Measurements from ENCODE around the gene OR52W1. TPM values are rescaled to one million over a fixed set of nuclear protein-coding genes. Genes with fewer than 3 reads are reported as not detected.

The OR52W1 gene
- total RNA-seq, 1 donor from 2014 or later = not detected

- H3K4me3 ChIP-seq = no peak overlapping the region
- TF ChIP-seq, protein P1, sequence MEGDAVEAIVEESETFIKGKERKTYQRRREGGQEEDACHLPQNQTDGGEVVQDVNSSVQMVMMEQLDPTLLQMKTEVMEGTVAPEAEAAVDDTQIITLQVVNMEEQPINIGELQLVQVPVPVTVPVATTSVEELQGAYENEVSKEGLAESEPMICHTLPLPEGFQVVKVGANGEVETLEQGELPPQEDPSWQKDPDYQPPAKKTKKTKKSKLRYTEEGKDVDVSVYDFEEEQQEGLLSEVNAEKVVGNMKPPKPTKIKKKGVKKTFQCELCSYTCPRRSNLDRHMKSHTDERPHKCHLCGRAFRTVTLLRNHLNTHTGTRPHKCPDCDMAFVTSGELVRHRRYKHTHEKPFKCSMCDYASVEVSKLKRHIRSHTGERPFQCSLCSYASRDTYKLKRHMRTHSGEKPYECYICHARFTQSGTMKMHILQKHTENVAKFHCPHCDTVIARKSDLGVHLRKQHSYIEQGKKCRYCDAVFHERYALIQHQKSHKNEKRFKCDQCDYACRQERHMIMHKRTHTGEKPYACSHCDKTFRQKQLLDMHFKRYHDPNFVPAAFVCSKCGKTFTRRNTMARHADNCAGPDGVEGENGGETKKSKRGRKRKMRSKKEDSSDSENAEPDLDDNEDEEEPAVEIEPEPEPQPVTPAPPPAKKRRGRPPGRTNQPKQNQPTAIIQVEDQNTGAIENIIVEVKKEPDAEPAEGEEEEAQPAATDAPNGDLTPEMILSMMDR (IDR thresholded peaks at IDR 0.05) = no peak
- H3K4me1 ChIP-seq = no peaks in the 10 kb centered on the region
- H3K27me3 ChIP-seq = no peaks in the 10 kb centered on the region
- no peak for DNase-seq (ENCODE audit: low spot score in 2 of 2)
- H3K27ac ChIP-seq = no peak overlapping the region
- intact Hi-C loops (cut with DNase I) = no loop called here
- H3K36me3 ChIP-seq = peaks cover 76 to 94% of the 10 kb centered on the region in 2 donors
- H3K9me3 ChIP-seq = no peaks in the 10 kb centered on the region
Observed at GRCh38 chr11:6217722-6218121, 18.7 kb downstream of the OR52W1 start.

- peaks cover 79 to 96% of the 10 kb centered on the region in 2 donors for H3K36me3 ChIP-seq
- no peak for DNase-seq (ENCODE audit: low spot score in 2 of 2)
Observed at GRCh38 chr11:6219359-6219758, 20.3 kb downstream of the OR52W1 start.

GRCh38 chr11:6223854-6224253 is 24.8 kb downstream of the OR52W1 start:
- H3K27ac ChIP-seq = no peak overlapping the region
- H3K9me3 ChIP-seq = no peaks in the 10 kb centered on the region
- H3K36me3 ChIP-seq = peaks cover 50 to 53% of the 10 kb centered on the region in 2 donors
- no peak for DNase-seq (ENCODE audit: low spot score in 2 of 2)
- H3K27me3 ChIP-seq = no peaks in the 10 kb centered on the region
- H3K4me3 ChIP-seq = no peak overlapping the region
- intact Hi-C loops (cut with DNase I) = no loop called here
- TF ChIP-seq, protein P1 (IDR thresholded peaks at IDR 0.05) = no peak
- peaks cover 0 to 2% of the 10 kb centered on the region in 2 donors for H3K4me1 ChIP-seq

More at GRCh38 chr11:6219359-6219758, 20.3 kb downstream of the OR52W1 start:
- no peaks in the 10 kb centered on the region for H3K27me3 ChIP-seq
- TF ChIP-seq, protein P1 (IDR thresholded peaks at IDR 0.05) = no peak
- H3K9me3 ChIP-seq = no peaks in the 10 kb centered on the region
- H3K27ac ChIP-seq = no peak overlapping the region
- H3K4me3 ChIP-seq = no peak overlapping the region
- no peaks in the 10 kb centered on the region for H3K4me1 ChIP-seq
- intact Hi-C loops (cut with DNase I) = no loop called here

DNA sequence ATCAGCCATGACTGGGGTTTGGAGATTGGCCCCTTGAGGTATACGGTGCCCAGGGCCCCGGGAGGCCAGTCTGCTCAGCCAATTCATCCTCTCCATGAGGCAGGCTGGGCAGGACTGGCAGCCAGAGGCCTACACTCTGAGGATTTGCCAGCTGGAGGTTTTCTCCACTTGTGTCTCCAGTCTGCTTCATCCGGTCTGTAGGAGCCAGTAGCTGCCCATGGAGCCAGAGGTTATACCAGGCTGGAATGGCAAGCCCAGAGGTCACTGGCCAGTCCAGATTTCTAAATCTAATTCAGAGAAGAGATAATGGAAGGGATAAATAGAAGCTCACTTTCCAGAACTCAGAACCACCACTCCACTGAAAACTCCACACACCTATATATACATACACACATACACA is 25.4 kb downstream of the OR52W1 start:
- intact Hi-C loops (cut with DNase I) = no loop called here
- Histone ChIP-seq H3K27me3 (no peaks in the 10 kb centered on the region), H3K4me1 (peaks cover 0 to 2% of the 10 kb centered on the region in 2 donors), H3K27ac (no peak overlapping the region), H3K4me3 (no peak overlapping the region), H3K36me3 (peaks cover 45 to 48% of the 10 kb centered on the region in 2 donors), H3K9me3 (no peaks in the 10 kb centered on the region)
- DNase-seq (ENCODE audit: low spot score in 2 of 2) = no peak
- TF ChIP-seq, protein P1 (IDR thresholded peaks at IDR 0.05) = no peak

- Histone ChIP-seq H3K4me1 (peaks cover 0 to 2% of the 10 kb centered on the region in 2 donors), H3K36me3 (peaks cover 39 to 43% of the 10 kb centered on the region in 2 donors), H3K27ac (no peak overlapping the region), H3K4me3 (no peak overlapping the region), H3K27me3 (no peaks in the 10 kb centered on the region), H3K9me3 (no peaks in the 10 kb centered on the region)
- intact Hi-C loops (cut with DNase I) = no loop called here
- TF ChIP-seq, protein P1 (IDR thresholded peaks at IDR 0.05) = no peak
- DNase-seq (ENCODE audit: low spot score in 2 of 2) = no peak
Observed at GRCh38 chr11:6225024-6225423, 26.0 kb downstream of the OR52W1 start.

GRCh38 chr11:6225896-6226295 is 26.9 kb downstream of the OR52W1 start:
- Histone ChIP-seq H3K36me3 (peaks cover 30 to 35% of the 10 kb centered on the region in 2 donors), H3K9me3 (no peaks in the 10 kb centered on the region), H3K27ac (no peak overlapping the region), H3K4me1 (peaks cover 0 to 2% of the 10 kb centered on the region in 2 donors), H3K4me3 (no peak overlapping the region), H3K27me3 (no peaks in the 10 kb centered on the region)
- intact Hi-C loops (cut with DNase I) = no loop called here
- TF ChIP-seq, protein P1 (IDR thresholded peaks at IDR 0.05) = no peak
- DNase-seq (ENCODE audit: low spot score in 2 of 2) = no peak

All from ascending aorta (tissue), 2 donors.